Measurements from ENCODE around the gene POLR3F.
A peak's percentile ranks its signal among the peaks of the same experiment; 100 is the strongest.

GRCh38 chr20:18507218-18508191 is 40.3 kb downstream of the POLR3F start, which contains the start of gene SEC23B:
- TF ChIP-seq CTCF (IDR thresholded peaks at IDR 0.05 in 8 of 11, conservative IDR thresholded peaks at IDR 0.05 in 3 of 11) (peak in 1 of 11 experiments; percentile 19), POLR2A (IDR thresholded peaks at IDR 0.05) (peak in 2 of 3 donors; percentile 70 to 77), POLR2AphosphoS5 (IDR thresholded peaks at IDR 0.05) (peak; percentile 95 to 96 (median 95))

Data from spleen (tissue), 7 donors.